ENCODE measurements around the gene PSENEN.

- no peak for TF ChIP-seq CTCF (IDR thresholded peaks at IDR 0.05 in 4 of 5, conservative IDR thresholded peaks at IDR 0.05 in 1 of 5)
- TF ChIP-seq POLR2A (IDR thresholded peaks at IDR 0.05) = no peak
These were observed 23.0 kb upstream of the PSENEN start for GRCh38 chr19:35722461-35722860.

Data from gastrocnemius medialis (tissue), 4 donors.